HuH-7 (cell line): ENCODE results near the gene IFT25.
"Not testable (repeated sequence)": the region's sequence is repeated elsewhere in the genome, so short reads cannot be mapped to it uniquely, and the experiment has no call there.

Experiments used
- DNase-seq: peaks from one replicate; pipeline ENCODE4 v3.0.0; 2011; ENCODE audit warnings: low spot score

IFT25 gene

DNA sequence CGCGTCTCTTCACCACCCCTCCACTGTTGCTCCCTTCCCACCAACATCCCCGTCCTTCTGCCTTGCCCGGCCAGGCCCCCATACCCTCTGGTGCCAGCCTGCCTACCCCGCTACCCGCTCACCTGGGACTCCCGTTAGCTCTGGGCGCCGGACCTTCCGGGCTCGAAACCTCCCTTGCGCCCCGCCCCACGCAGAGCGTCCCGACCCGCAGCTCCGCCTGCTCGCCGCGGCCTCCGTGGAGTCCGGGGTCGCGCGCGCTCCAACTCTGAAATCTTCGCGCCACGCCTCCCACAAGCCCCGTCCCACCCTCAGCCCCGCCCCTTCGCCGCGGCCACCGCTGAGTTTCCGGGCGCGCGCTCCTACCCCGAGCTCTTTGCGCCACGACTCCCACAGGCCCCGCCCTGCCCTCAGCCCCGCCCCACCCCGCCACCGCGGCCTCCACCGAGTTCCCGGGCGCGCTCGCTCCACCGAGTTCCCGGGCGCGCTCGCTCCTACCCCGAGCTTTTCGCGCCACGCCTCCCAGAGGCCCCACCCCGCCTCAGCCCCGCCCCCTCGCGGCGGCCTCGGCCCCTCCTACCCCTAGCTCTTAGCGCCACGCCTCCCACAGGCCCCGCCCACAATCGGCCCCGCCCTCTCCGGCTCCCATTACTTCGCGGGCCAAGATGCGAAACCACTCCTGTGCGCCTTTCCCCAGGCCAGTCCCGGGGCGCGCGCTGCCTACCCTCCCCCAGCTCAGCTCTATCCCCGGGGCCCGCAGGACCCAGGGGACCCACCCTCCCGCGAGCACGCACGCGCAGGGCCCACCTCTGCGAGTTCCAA lies at the start of gene IFT25:
Gene IFT25 (minus strand): TSS at position 267 of the 819 bp plus-strand sequence. CDS start 5,617 bp downstream, outside the sequence.
- DNase-seq, result peak; percentile 76

DNA sequence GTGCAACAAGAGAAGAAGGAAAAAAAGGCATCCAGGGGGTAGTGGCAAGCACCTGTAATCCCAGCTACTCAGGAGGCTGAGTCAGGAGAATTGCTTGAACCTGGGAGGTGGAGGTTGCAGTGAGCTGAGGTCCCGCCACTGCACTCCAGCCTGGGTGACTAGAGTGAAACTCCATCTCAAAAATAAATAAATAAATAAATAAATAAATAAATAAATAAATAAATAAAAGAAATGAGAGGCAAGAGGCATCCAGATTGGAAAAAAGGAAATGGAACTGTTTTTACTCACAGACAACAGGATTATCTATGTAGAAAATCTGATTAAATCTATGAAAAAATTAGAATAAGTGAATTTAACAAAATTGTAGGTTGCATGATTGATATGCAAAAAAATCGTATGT lies 49.0 kb upstream of the IFT25 start:
- DNase-seq, result not testable (repeated sequence)

- DNase-seq, result no peak
Measured at GRCh38 chr1:53992085-53992874, 46.8 kb upstream of the IFT25 start.

DNA sequence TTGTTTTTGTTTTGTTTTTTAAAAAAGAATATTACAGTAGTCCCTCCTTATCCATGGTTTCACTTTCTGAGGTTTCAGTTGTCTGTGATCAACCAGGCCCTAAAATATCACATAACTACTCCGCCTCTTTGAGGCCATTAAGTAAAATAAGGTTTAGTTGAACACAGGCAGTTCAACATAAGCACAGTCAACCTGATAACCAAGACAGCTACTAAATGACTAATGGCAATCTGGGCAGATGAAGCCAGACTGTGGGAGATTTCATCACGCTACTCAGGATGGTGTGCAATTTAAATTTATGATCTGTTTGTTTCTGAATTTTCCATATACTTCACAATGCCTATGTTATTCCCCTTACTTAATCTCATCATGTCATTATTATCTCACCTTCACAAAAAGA lies 42.4 kb upstream of the IFT25 start:
- DNase-seq, result no peak

DNA sequence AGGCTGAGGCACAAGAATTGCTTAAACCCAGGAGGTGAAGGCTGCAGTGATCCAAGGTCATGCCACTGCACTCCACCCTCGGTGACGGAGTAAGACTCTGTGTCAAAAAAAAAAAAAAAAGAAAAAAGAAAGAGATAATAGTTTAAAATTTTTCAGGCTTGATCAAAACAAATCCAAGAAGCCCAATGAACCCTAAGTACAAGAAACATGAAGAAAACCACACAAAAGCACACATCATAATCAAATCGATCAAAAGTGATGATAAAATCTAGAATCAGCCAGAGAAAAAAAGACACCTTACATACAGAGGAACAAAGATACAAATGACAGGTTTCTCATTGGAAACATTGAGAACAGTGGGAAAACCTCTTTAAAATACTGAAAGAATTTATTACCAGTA lies 41.0 kb upstream of the IFT25 start:
- DNase-seq, result no peak

DNA sequence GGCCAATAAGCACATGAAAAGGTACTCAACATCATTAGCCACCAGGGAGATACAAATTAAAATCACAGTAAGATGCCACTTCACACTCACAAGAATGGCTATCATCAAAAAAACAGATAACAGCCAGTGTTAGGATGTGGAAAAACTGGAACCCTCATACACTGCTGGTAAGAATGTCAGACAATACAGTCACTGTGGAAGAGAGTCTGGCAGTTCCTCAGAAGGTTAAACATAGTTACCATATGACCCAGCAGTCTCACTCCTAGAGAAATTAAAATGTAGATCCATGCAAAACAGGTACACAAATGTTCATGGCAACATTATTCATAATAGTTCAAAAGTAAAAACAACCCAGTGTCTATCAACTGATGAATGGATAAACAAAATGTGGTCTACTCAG lies 39.2 kb upstream of the IFT25 start:
- DNase-seq, result no peak

- no peak for DNase-seq
Measured at GRCh38 chr1:53982763-53983104, 37.2 kb upstream of the IFT25 start.

DNA sequence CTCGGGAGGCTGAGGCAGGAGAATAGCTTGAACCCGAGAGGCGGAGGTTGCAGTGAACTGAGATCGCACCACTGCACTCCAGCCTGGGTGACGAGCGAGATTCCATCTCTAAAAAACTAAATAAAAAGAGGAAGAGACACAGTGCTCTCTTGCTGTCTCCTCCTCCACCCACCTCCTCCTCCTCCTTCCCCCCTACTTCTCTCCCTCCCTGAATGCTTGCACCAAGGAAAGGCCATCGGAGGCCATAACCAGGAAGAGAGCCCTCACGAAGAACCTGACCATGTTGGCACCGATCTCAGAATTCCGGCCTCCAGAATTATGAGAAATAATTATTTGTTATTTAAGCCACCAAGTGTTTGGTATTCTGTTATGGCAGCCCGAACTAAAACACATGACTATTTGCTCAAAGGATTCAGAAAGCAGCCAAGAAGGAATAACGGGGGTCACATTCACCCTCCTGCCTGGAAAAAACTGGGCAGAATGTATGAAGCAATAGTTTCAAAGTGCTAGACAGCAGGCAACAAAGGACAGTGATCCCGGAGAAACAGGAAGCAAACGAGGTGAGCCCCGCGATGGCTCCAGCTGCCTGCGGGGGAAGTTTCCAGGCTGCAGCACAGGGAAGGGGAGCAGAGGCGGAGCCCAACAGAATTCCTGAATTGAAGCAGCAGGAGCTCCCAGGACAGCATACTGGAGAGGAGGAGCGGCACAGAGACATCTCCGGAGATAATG lies 36.7 kb upstream of the IFT25 start:
- peak; percentile 48 for DNase-seq

- no peak for DNase-seq
Measured at GRCh38 chr1:53981220-53981619, 35.7 kb upstream of the IFT25 start.

GRCh38 chr1:53979712-53980450 lies 34.4 kb upstream of the IFT25 start:
- no peak for DNase-seq

- DNase-seq, result no peak
Measured at GRCh38 chr1:53975861-53976260, 30.4 kb upstream of the IFT25 start.

DNA sequence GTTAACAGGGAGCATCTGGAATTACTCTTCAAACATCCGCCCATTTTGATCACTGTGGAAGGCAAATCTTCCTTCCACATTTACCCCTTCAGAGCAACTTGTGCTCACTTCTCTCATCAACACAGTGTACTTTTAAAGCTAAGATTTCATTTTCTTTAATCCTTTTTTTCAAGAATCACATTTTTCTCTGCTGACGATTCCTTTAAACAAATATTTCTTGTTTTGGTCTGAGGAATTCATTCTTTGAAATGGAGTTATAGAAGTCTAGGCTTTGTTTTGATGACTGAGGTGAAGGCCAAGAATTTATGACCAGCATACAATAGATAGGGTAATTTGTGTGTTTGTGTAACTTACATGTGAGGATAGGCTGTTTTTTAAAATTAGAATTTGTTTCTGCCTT lies 26.2 kb upstream of the IFT25 start:
- DNase-seq, result no peak

DNA sequence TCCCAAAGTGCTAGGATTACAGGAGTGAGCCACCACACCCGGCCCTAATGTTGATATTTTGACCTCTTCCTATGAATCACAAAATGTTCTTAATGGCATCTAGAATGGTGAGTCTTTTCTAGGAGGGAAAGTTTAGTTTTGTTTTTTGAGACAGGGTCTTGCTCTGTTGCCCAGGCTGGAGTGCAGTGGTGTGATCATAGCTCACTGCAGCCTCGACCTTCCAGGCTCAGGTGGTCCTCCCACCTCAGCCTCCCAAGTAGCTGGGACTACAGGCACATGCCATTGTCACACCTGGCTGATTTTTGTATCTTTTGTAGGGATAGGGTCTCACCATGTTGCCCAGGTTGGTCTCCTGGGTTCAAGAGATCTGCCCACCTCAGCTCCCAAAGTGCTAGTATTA lies 23.8 kb upstream of the IFT25 start:
- DNase-seq, result not testable (repeated sequence)

DNA sequence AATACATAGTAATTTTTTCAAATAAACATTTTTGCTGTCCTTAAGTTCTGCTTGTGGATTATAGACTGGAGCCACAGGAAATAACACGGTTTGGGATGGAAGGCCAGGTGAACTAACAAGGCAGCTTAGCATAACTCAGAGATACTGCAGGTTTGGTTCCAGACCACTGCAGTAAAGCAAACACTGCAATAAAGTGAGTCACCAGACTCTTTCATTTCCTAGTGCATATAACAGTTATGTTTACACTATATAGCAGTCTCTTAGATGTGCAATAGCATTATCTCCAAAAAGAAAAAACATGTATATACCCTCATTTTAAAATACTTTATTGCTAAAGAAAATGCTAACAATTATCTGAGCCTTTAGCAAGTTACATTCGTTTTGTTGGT lies 22.6 kb upstream of the IFT25 start:
- no peak for DNase-seq

GRCh38 chr1:53967409-53968124 lies 22.1 kb upstream of the IFT25 start:
- DNase-seq, result no peak

GRCh38 chr1:53966794-53967193 lies 21.3 kb upstream of the IFT25 start:
- no peak for DNase-seq

DNA sequence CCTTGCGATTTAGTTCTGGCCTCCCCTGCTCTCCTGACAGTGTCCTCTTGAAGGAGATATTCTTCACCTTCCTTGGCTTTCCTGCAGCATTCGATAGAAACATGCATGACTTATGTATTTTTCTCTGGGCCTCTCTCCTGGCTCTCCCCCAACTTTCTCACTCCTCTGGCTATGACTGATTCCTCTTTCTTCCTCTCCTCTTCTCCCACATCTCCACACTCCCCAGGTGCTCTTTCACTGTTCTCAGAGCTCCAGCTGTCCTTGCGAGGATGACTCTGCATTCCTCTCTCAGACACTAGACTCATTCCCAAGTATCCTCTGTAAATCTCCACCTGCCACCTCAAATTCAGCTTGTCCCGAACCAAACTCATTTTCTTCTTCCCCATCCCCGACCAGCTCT lies 18.6 kb upstream of the IFT25 start:
- DNase-seq, result no peak

GRCh38 chr1:53963460-53963859 lies 18.0 kb upstream of the IFT25 start:
- DNase-seq, result no peak

GRCh38 chr1:53962395-53962794 lies 16.9 kb upstream of the IFT25 start:
- DNase-seq, result no peak

- DNase-seq, result no peak
Measured at GRCh38 chr1:53959664-53960250, 14.3 kb upstream of the IFT25 start.

DNA sequence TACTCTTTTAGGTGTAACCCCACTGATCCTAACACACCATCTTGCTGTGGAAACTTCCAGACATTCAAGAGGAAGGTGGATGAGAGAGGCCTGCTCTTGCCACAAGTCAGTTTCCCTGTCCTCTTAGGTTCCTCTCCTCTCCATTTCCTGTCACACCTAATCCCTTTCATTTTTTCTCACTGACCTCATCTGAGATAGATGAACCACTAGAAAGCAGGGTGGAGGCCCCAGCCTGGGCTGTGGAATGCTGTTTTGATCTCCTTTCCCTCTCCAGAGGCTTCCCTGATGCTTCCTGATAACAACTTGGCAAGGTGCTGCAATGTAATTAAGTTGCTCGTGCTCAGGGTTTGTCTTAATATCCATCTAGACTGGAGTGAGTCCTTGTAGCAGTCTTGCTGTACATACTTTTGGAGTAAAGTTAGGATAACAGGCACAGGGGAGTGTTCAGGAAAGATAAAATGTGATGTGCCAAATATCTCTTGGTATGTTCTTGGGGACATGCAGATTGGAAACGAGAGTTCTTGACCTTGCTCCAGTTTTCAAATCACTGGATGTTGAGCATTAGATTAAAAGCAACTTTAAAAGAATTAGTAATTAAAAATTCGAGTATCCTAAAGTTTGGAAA lies 11.8 kb upstream of the IFT25 start:
- no peak for DNase-seq
